Neural progenitor cell (in vitro differentiated cells): Measurements from ENCODE around the gene TP53I3. TPM values are rescaled to one million over a fixed set of nuclear protein-coding genes. Genes with fewer than 3 reads are reported as not detected.

Experiments
- DNase-seq: peaks from one replicate; pipeline ENCODE4 v3.0.0-alpha.2; 2016; ENCODE audit warnings: low spot score
- H2AFZ ChIP-seq: fragments of 200-600 bp; sonication (generic); replicated peaks from 2 replicates; pipeline ENCODE4 v1.6.1; 2016; ENCODE audit warnings: antibody characterized with exemption
- H3F3A ChIP-seq: fragments of 200-600 bp; sonication (generic); 2 replicates; pipeline ENCODE4 v1.6.1; 2016; ENCODE audit warnings: antibody characterized with exemption, low read depth
- H3K27ac ChIP-seq: fragments of 200-600 bp; sonication (generic); 2 replicates; pipeline ENCODE4 v1.5.1; 2016; ENCODE audit warnings: mild to moderate bottlenecking
- H3K27me3 ChIP-seq: fragments of 200-600 bp; sonication (generic); 2 replicates; pipeline ENCODE4 v1.6.1; 2016; ENCODE audit warnings: mild to moderate bottlenecking, moderate library complexity
- H3K36me3 ChIP-seq: fragments of 200-600 bp; sonication (generic); 2 replicates; pipeline ENCODE4 v1.5.1; 2016
- H3K4me1 ChIP-seq: fragments of 200-600 bp; sonication (generic); 2 replicates; pipeline ENCODE4 v1.6.1; 2016; ENCODE audit warnings: mixed run types
- H3K4me2 ChIP-seq: fragments of 200-600 bp; sonication (generic); 2 replicates; pipeline ENCODE4 v1.6.1; 2016
- H3K4me3 ChIP-seq: fragments of 200-600 bp; sonication (generic); 2 replicates; pipeline ENCODE4 v1.5.1; 2016
- H3K79me2 ChIP-seq: fragments of 200-600 bp; sonication (generic); 2 replicates; pipeline ENCODE4 v1.6.1; 2016; ENCODE audit warnings: low read depth
- H3K9ac ChIP-seq: fragments of 200-600 bp; sonication (generic); 2 replicates; pipeline ENCODE4 v1.6.1; 2016
- H3K9me3 ChIP-seq: fragments of 200-600 bp; sonication (generic); 2 replicates; pipeline ENCODE4 v1.5.1; 2016; ENCODE audit warnings: low read depth
- H4K20me1 ChIP-seq: fragments of 200-600 bp; sonication (generic); 2 replicates; pipeline ENCODE4 v1.6.1; 2016; ENCODE audit warnings: low read depth
- H3K27ac Mint-ChIP-seq: 3 replicates; pipeline ENCODE4 v1.8.0; 2021; ENCODE audit warnings: mixed read lengths
- H3K27me3 Mint-ChIP-seq: 2 replicates; pipeline ENCODE4 v1.8.0; 2022; ENCODE audit warnings: low read depth, mild to moderate bottlenecking, inconsistent platforms, moderate library complexity, mixed read lengths; ENCODE audit not compliant: insufficient read depth
- H3K36me3 Mint-ChIP-seq: 3 replicates; pipeline ENCODE4 v1.8.0; 2021; ENCODE audit warnings: mixed read lengths
- H3K4me1 Mint-ChIP-seq: 3 replicates; pipeline ENCODE4 v1.8.0; 2021; ENCODE audit warnings: mixed read lengths
- H3K4me3 Mint-ChIP-seq: 3 replicates; pipeline ENCODE4 v1.8.0; 2021; ENCODE audit warnings: mild to moderate bottlenecking, moderate library complexity, mixed read lengths
- H3K9me3 Mint-ChIP-seq: 3 replicates; pipeline ENCODE4 v1.8.0; 2020; ENCODE audit warnings: mixed read lengths
- EZH2 ChIP-seq: fragments of 200-600 bp; sonication (generic); IDR thresholded peaks from 2 replicates; pipeline ENCODE4 v1.6.1; 2017; ENCODE audit warnings: antibody characterized with exemption, mild to moderate bottlenecking, moderate library complexity
- EZH2phosphoT487 ChIP-seq: fragments of 200-600 bp; sonication (generic); IDR thresholded peaks from 2 replicates; pipeline ENCODE4 v1.6.1; 2017; ENCODE audit warnings: antibody characterized with exemption
- total RNA-seq: library from RNA; depleted of rRNA; stranded (reverse); fragments of >200 nt; gene quantifications from 2 replicates; pipeline ENCODE4 v1.2.3, GENCODE V29; 2015; ENCODE audit warnings: low replicate concordance
- TF ChIP-seq, protein P1 (sequence below): fragments of 200-600 bp; sonication (generic); IDR thresholded peaks from 2 replicates; pipeline ENCODE4 v1.5.1; 2017; ENCODE audit warnings: antibody characterized with exemption, mild to moderate bottlenecking

The TP53I3 gene
- total RNA-seq, 1 donor from 2014 or later: 25.8 TPM

DNA sequence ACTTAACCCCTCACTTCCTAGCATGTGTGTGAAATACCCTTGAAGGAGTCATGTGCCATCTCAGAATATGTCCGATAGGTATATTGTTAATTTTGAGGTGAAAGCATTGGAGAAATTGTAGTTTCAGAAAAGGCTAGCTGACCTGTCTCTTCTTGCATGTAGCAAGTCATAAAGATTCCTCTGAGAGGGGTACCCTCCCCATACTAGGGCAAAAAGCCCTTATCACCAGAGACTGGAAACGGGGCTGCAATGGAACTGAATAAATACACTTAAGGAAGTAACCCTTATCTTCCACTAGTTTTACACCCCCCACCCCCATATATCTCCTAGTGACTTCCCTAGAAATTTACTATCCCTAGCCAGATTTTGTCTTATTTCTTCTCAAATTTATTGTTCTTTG, 6.8 kb downstream of the TP53I3 start:
- H3K4me2 ChIP-seq: peak overlapping the region; percentile 86
- TF ChIP-seq EZH2phosphoT487 (no peak), EZH2 (no peak)
- TF ChIP-seq, protein P1, sequence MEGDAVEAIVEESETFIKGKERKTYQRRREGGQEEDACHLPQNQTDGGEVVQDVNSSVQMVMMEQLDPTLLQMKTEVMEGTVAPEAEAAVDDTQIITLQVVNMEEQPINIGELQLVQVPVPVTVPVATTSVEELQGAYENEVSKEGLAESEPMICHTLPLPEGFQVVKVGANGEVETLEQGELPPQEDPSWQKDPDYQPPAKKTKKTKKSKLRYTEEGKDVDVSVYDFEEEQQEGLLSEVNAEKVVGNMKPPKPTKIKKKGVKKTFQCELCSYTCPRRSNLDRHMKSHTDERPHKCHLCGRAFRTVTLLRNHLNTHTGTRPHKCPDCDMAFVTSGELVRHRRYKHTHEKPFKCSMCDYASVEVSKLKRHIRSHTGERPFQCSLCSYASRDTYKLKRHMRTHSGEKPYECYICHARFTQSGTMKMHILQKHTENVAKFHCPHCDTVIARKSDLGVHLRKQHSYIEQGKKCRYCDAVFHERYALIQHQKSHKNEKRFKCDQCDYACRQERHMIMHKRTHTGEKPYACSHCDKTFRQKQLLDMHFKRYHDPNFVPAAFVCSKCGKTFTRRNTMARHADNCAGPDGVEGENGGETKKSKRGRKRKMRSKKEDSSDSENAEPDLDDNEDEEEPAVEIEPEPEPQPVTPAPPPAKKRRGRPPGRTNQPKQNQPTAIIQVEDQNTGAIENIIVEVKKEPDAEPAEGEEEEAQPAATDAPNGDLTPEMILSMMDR: no peak
- H3K36me3 Mint-ChIP-seq: peaks cover 14% of the 10 kb centered on the region
- no peak overlapping the region for H3K4me3 ChIP-seq
- peaks cover 11% of the 10 kb centered on the region for H4K20me1 ChIP-seq
- peaks cover 11% of the 10 kb centered on the region for H3K36me3 ChIP-seq
- no peak overlapping the region for H2AFZ ChIP-seq
- peaks cover 38% of the 10 kb centered on the region for H3F3A ChIP-seq
- H3K9me3 ChIP-seq: no peaks in the 10 kb centered on the region
- peaks cover 4% of the 10 kb centered on the region for H3K27me3 Mint-ChIP-seq
- H3K4me1 Mint-ChIP-seq: peaks cover 22% of the 10 kb centered on the region
- H3K27me3 ChIP-seq: no peaks in the 10 kb centered on the region
- H3K27ac Mint-ChIP-seq: no peak overlapping the region
- no peak overlapping the region for H3K9ac ChIP-seq
- no peak for DNase-seq
- H3K4me1 ChIP-seq: peaks cover under 1% of the 10 kb centered on the region
- peaks cover 29% of the 10 kb centered on the region for H3K79me2 ChIP-seq
- H3K4me3 Mint-ChIP-seq: peak overlapping the region; percentile 96
- H3K27ac ChIP-seq: no peak overlapping the region
- no peaks in the 10 kb centered on the region for H3K9me3 Mint-ChIP-seq

DNA sequence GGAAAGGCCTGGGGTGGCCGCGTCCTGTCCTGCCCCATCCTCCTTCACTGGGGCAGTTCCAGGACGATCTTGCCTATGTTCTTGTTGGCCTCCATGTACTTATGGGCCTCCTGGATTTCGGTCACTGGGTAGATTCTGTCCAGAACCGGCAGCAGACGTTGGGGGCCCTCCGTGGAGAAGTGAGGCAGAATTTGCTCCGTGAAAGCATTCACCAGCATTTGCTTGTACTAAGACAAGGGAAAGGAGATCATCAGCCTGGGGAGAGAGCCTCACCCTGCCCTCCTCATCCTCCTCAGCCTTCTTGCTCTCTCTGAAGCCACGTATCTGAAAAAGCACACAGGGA, 7.1 kb downstream of the TP53I3 start:
- Histone ChIP-seq H3K27me3 (no peaks in the 10 kb centered on the region), H3F3A (peaks cover 36% of the 10 kb centered on the region), H3K4me3 (peak overlapping the region; percentile 79), H3K27ac (no peak overlapping the region), H3K9ac (no peak overlapping the region), H3K36me3 (peaks cover 11% of the 10 kb centered on the region), H3K79me2 (peaks cover 32% of the 10 kb centered on the region), H3K4me1 (no peaks in the 10 kb centered on the region), H4K20me1 (peaks cover 11% of the 10 kb centered on the region), H3K4me2 (peak overlapping the region; percentile 86), H3K9me3 (no peaks in the 10 kb centered on the region), H2AFZ (peak overlapping the region; percentile 41)
- Mint-ChIP-seq H3K27ac (no peak overlapping the region), H3K4me3 (peak overlapping the region; percentile 96), H3K9me3 (no peaks in the 10 kb centered on the region), H3K4me1 (peaks cover 22% of the 10 kb centered on the region), H3K27me3 (peaks cover 4% of the 10 kb centered on the region), H3K36me3 (peaks cover 16% of the 10 kb centered on the region)
- TF ChIP-seq EZH2: no peak
- TF ChIP-seq EZH2phosphoT487: no peak
- TF ChIP-seq, protein P1: no peak
- DNase-seq: no peak

DNA sequence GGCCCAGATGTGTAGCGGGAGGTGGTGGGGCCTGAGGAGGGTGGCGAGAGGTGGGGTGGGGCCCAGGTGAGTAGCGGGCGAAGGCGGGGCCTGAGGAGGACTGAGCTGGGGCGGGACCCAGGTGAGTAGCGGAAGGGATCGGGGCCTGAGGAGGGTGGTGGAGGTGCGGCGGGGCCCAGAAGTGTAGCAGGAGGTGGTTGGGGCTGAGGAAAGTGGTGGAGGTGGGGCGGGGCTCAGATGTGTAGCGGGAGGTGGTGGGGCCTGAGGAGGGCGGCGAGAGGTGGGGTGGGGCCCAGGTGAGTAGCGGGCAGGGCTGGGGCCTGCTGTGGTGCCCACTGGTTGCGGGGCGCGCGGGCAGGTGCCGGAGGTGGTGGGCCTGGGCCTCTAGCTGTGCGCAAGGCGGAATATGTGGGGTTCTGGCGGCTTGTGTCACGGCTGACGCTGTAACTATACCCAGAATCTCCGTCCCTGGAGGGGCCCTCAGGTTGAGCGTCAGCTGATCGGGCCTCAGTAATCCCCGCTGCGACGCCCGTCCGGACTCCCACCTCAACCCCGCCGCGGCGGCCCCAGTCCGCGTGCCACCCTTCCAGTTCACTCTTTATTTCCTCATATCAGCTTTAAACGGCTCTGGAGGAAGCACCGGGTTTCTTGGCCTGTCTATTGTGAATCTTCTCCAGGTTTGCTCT, 7.6 kb downstream of the TP53I3 start:
- Histone ChIP-seq H2AFZ (peak overlapping the region; percentile 41), H3K36me3 (peaks cover 11% of the 10 kb centered on the region), H3K9ac (no peak overlapping the region), H3K27ac (no peak overlapping the region), H3F3A (peaks cover 36% of the 10 kb centered on the region), H3K4me1 (no peaks in the 10 kb centered on the region), H3K27me3 (no peaks in the 10 kb centered on the region), H4K20me1 (peaks cover 11% of the 10 kb centered on the region), H3K4me2 (peak overlapping the region; percentile 86), H3K79me2 (peaks cover 37% of the 10 kb centered on the region), H3K9me3 (no peaks in the 10 kb centered on the region), H3K4me3 (peak overlapping the region; percentile 79)
- H3K27me3 Mint-ChIP-seq: peaks cover 4% of the 10 kb centered on the region
- no peak overlapping the region for H3K27ac Mint-ChIP-seq
- DNase-seq: peak; percentile 45
- H3K4me1 Mint-ChIP-seq: peaks cover 22% of the 10 kb centered on the region
- H3K36me3 Mint-ChIP-seq: peaks cover 15% of the 10 kb centered on the region
- no peak for TF ChIP-seq EZH2phosphoT487
- TF ChIP-seq, protein P1: no peak
- TF ChIP-seq EZH2: no peak
- peak overlapping the region; percentile 96 for H3K4me3 Mint-ChIP-seq
- H3K9me3 Mint-ChIP-seq: no peaks in the 10 kb centered on the region
